ENCODE measurements around the gene ERICH4.

- TF ChIP-seq CTCF (IDR thresholded peaks at IDR 0.05) (no peak), EP300 (IDR thresholded peaks at IDR 0.05) (no peak)
Observed at GRCh38 chr19:41456342-41456918, 13.5 kb downstream of the ERICH4 start.

Measured in esophagus muscularis mucosa (tissue), 3 donors.